GM12801 (cell line): ENCODE measurements around the gene CXCL9.

ENCODE experiments used
- TF ChIP-seq, protein P1 (sequence below): IDR thresholded peaks from one replicate; pipeline ENCODE4 v1.5.1; 2011; ENCODE audit warnings: control low read depth; ENCODE audit not compliant: insufficient read length; ENCODE audit errors: extremely low read depth

CXCL9 gene

DNA sequence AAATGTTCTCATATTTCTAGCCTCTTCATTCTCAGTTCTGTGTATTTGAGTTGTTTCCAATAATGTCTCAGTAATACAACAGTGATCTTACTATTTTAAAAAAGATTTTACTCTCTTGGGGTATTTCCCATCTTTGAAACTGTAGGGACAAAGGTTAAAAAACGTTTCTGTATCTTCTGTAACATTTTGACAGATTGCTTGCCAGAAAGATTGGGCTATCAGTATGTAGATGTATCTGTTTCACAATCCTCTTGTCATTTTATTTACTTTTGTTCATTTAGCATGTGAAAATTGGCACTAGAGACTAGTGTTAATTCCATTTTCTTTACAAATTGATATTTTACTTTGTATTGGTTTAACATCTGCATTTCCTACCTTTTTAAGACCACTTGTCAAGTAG, 6.2 kb upstream of the CXCL9 start:
- TF ChIP-seq, protein P1, sequence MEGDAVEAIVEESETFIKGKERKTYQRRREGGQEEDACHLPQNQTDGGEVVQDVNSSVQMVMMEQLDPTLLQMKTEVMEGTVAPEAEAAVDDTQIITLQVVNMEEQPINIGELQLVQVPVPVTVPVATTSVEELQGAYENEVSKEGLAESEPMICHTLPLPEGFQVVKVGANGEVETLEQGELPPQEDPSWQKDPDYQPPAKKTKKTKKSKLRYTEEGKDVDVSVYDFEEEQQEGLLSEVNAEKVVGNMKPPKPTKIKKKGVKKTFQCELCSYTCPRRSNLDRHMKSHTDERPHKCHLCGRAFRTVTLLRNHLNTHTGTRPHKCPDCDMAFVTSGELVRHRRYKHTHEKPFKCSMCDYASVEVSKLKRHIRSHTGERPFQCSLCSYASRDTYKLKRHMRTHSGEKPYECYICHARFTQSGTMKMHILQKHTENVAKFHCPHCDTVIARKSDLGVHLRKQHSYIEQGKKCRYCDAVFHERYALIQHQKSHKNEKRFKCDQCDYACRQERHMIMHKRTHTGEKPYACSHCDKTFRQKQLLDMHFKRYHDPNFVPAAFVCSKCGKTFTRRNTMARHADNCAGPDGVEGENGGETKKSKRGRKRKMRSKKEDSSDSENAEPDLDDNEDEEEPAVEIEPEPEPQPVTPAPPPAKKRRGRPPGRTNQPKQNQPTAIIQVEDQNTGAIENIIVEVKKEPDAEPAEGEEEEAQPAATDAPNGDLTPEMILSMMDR = no peak

DNA sequence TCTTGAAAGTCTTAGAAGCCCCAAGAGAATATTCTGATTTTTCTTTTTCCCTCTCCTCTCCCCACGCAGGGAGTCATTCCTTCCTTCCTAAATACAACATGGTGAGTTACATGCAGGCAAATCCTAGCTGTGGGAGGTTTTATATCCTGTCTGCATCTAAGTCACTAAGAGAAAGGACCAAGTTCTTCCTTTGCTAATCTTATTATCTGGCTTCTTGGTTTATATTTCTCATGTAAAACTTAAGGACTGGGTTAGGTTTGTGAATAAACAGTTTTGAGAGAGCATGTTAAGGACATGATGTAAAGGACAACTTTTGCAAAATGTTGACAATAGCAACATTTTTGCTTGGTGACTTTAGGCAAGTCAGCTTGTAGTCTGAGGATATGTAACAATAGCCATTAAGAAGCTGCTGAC, 5.1 kb upstream of the CXCL9 start:
- TF ChIP-seq, protein P1 = no peak

DNA sequence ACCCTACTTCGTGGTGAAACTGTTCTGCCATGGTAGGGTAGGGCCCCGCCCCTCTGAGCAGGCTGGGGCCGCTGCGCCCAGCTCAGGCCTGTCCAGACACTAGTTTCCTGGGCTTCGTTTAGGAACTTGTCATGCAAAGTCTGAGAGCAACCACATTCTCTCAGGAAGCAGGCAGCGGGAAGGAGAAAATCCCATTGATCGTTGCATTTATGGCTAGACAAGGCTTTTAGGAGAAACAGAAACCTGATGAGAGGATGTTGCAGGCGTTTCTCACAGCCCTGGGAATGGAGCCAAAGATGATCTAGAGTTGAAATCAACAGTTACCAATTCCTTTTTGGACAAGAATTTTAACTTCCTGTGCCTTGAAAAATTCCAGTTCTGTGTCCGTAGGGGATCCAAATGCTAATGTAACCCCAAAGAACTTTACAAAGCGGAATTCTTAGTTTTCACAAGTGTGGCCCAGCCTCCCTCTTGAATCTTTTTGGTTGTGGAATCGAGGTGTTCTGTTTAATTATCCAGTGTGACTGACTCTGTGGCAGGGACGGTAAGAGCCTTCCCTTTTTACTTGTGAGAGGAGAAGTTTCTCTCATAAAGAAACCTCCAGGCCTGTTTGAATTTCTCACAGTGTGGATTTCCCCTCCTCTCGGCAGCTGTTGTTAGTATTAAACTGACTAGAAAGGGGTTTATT, 4.5 kb upstream of the CXCL9 start:
- TF ChIP-seq, protein P1 = no peak

DNA sequence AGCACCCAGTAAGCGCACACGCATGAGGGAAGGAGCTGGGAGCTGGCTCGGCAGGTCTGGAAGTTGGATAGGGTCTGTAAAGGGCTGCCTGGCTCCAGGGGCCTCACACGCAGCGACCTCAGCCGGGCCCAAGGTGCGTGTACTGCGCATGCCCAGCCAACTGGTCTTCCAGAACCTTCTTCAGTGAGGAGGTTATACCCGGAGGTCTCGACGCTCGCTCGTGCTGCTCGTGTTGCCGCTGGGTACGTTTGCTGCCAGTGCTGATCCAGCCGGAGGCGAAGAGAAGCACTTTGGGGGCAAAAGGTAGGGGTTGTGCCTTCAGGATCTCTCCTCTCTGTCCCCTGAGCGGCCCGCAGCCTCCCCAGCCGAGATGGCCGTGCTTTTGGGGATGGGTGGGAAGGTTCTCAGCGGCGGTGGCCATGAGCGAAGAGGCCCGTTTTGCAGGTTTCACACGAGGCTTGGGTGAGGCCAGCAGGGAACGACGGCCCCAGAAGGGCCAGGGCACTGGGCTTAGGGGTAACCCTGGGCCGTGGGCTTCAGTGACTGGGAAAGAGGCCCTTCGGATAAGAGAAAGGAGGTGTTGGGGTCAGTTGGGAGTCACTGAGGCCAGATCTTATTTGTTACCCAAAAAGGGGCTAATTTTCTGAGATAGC, 3.8 kb upstream of the CXCL9 start:
- TF ChIP-seq, protein P1 = no peak

DNA sequence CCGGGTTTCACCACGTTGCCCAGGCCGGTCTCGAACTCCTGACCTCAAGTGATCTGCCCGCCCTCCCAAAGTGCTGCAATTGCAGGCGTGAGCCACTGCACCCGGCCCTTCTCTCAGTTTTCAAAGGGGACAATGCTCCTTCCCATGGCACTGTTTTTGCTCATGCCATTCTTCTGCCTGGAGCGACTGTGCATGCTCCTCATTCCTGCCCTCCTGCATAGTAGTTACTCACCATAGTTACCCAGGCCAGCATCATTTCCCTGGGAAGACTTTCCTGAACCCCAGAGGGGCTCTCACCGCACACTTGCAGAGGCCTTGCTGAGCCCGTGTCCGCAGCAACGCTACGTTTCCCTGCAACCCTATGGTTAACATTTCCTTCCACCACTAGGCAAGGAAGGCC, 3.3 kb upstream of the CXCL9 start:
- TF ChIP-seq, protein P1 = no peak

DNA sequence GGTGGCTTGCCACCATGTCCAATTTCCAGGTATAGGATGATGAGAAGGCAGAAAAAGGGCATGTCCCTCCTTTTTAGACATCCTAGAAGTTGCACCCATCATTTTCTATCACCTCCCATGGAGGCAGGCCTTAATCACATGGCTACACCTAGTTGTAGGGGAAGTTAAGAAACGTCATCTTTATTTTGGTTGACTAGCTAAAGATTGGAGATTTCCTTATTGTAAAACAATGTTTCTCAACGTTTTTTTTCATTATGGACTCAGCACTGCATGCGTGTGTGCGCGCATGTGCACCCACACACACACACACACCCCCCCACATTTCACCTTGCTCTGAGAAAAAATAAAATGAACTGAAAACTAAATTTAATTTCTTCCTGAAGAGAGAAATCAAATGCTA, 2.0 kb upstream of the CXCL9 start:
- TF ChIP-seq, protein P1 = no peak

DNA sequence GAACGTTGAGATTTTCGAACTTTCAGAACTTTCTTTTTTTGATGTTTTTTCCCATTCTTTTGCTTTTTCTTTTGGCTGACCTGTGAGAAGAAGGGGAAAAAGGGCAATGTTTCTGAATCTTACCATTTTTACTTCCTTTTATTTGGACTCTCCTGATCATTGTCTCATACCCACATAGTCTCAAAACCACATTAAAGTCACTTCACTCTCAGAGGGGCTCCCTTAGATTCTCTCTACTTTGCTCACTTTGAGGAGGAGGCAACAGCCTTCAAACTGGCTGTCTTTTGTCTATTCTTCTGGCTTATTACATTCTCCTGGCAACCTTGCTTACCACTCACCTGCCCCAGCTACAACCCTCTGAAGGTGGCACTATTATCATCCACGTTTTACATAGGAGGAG, 3.7 kb downstream of the CXCL9 start:
- TF ChIP-seq, protein P1 = no peak
